Measurements from ENCODE around the gene RABL6.
"Not testable (repeated sequence)": the region's sequence is repeated elsewhere in the genome, so short reads cannot be mapped to it uniquely, and the experiment has no call there.

Gene RABL6

GRCh38 chr9:136882109-136882946 is 74.6 kb downstream of the RABL6 start:
- no peaks in the 10 kb centered on the region for H3K9me3 Mint-ChIP-seq
- peak overlapping the region; percentile 87 for H3K27ac Mint-ChIP-seq (ENCODE audit: low read depth)
- DNase-seq (ENCODE audit: low spot score in 2 of 2) (peak; percentile 53 to 77), ATAC-seq (replicated peaks; ENCODE audit: extremely low read depth, poor library complexity, severe bottlenecking) (peak; percentile 61)
- peak overlapping the region; percentile 78 for H3K4me3 Mint-ChIP-seq
- H3K27me3 Mint-ChIP-seq: no peaks in the 10 kb centered on the region
- H3K36me3 Mint-ChIP-seq (ENCODE audit: insufficient read depth): peaks cover 6% of the 10 kb centered on the region
- peaks cover 18% of the 10 kb centered on the region for H3K4me1 Mint-ChIP-seq

DNA sequence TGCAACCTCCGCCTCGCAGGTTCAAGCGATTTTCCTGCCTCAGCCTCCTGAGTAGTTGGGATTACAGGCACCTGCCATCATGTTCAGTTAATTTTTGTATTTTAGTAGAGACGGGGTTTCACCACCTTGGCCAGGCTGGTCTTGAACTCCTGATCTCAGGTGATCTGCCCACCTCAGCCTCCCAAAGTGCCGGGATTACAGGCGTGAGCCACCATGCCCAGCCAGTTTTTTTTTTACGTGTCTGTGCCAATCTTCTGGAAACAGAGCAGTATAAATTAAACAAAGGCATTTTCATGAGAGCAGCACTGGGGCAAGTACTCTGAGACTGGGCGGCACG is 75.2 kb downstream of the RABL6 start:
- not testable (repeated sequence) for H3K36me3 Mint-ChIP-seq (ENCODE audit: insufficient read depth); DNase-seq (ENCODE audit: low spot score in 2 of 2); ATAC-seq (replicated peaks; ENCODE audit: extremely low read depth, poor library complexity, severe bottlenecking); H3K9me3 Mint-ChIP-seq; H3K27me3 Mint-ChIP-seq
- Mint-ChIP-seq H3K4me3 (peak overlapping the region; percentile 78), H3K27ac (ENCODE audit: low read depth) (peak overlapping the region; percentile 87), H3K4me1 (peaks cover 20% of the 10 kb centered on the region)

GRCh38 chr9:136883670-136884069 is 75.9 kb downstream of the RABL6 start:
- H3K9me3 Mint-ChIP-seq; DNase-seq (ENCODE audit: low spot score in 2 of 2); H3K27ac Mint-ChIP-seq (ENCODE audit: low read depth); H3K27me3 Mint-ChIP-seq; H3K36me3 Mint-ChIP-seq (ENCODE audit: insufficient read depth); ATAC-seq (replicated peaks; ENCODE audit: extremely low read depth, poor library complexity, severe bottlenecking); H3K4me3 Mint-ChIP-seq: not testable (repeated sequence)
- peaks cover 20% of the 10 kb centered on the region for H3K4me1 Mint-ChIP-seq

- H3K27ac Mint-ChIP-seq (ENCODE audit: low read depth): peak within 1 kb of the TSS; percentile 77
- H3K27me3 Mint-ChIP-seq: no peaks in the 10 kb centered on the region
- peak within 1 kb of the TSS; percentile 73 for H3K4me3 Mint-ChIP-seq
- ATAC-seq (replicated peaks; ENCODE audit: extremely low read depth, poor library complexity, severe bottlenecking): peak; percentile 89
- H3K9me3 Mint-ChIP-seq: no peaks in the 10 kb centered on the region
- H3K4me1 Mint-ChIP-seq: peaks cover 20% of the 10 kb centered on the region
- H3K36me3 Mint-ChIP-seq (ENCODE audit: insufficient read depth): peaks cover 3% of the 10 kb centered on the region
- DNase-seq (ENCODE audit: low spot score in 2 of 2): peak; percentile 91 to 97
Measured at GRCh38 chr9:136885950-136886578, 78.3 kb downstream of the RABL6 start, which contains the start of gene TRAF2. TSS of gene TRAF2 (plus strand) at chr9:136886516. CDS start at chr9:136898741, 12,225 bp downstream.

DNA sequence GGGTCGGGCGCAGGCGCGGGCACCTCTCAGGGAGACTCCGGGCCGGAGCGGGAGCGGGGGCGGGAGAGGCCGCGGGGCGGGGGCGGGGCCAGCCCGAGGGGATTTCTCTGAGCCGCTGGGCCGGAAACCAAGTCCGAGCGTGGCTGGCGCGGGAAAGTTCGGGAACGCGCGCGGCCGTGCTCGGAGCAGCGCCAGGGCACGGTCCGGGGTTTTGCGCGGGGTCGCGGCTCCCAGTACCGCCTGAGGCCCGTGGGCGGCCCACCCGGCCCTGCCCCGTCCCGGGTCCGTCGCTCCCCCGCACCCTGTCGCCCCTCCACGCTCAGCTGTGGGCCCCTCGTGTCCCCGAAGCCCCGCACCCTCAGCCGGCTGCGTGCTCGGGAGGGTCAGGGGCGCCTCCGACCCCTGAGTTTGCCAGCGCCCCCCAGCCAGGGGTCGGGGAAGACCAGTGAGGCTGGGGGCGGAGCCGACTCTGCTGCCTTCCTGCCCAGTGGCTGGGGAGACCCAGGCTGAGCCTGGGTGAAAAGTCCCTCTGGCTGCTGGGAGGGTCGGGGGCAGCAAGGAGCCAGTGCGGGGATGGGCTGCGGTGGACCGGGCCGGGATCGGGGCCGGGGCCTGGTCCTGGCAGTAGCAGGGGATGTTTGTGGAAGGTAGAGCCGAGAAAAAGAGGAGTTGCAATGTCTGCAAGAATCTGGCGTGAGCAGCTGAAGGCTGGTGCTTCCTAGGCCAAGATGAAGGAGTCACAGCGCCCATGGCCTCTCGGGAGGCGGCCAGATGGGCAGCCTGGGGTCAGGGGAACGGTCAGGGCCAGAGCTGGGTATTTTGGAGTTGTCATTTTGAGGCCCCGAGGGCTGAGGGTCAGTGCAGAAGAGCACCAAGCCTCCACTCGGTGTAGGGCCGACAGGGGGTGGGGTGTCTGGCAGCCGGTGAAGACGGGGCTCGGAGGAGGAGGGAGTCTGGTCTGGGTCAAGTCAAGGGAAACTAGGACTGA is 79.2 kb downstream of the RABL6 start:
- Mint-ChIP-seq H3K9me3 (no peaks in the 10 kb centered on the region), H3K4me1 (peaks cover 15% of the 10 kb centered on the region), H3K36me3 (ENCODE audit: insufficient read depth) (peaks cover 8% of the 10 kb centered on the region), H3K4me3 (peak overlapping the region; percentile 73), H3K27ac (ENCODE audit: low read depth) (peak overlapping the region; percentile 77), H3K27me3 (no peaks in the 10 kb centered on the region)
- no peak for DNase-seq (ENCODE audit: low spot score in 2 of 2)
- peak; percentile 55 for ATAC-seq (replicated peaks; ENCODE audit: extremely low read depth, poor library complexity, severe bottlenecking)

DNA sequence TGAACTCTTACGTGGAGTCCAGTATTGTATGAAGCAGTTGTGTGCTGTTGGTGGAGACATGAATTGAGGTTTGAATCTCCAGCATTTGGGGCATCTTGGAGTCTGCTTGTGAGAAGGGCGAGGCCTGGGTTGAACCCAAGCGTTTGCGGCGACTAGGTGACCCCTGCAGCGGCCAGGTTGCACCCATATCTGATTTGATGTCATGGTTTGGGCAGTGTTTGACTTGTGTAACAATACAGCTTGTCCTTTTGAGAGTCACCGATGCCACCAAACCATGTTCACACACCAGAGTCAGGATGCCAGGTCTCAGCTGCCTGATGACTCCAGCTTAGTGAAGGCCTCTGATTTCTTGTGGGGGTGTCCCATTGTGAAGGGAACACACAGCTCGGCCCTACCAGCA is 80.7 kb downstream of the RABL6 start:
- no peaks in the 10 kb centered on the region for H3K27me3 Mint-ChIP-seq
- peak overlapping the region; percentile 73 for H3K4me3 Mint-ChIP-seq
- peaks cover 6% of the 10 kb centered on the region for H3K4me1 Mint-ChIP-seq
- H3K9me3 Mint-ChIP-seq: no peaks in the 10 kb centered on the region
- peaks cover 10% of the 10 kb centered on the region for H3K36me3 Mint-ChIP-seq (ENCODE audit: insufficient read depth)
- H3K27ac Mint-ChIP-seq (ENCODE audit: low read depth): peak overlapping the region; percentile 77
- ATAC-seq (replicated peaks; ENCODE audit: extremely low read depth, poor library complexity, severe bottlenecking) (no peak), DNase-seq (ENCODE audit: low spot score in 2 of 2) (no peak)

- ATAC-seq (replicated peaks; ENCODE audit: extremely low read depth, poor library complexity, severe bottlenecking): no peak
- H3K27ac Mint-ChIP-seq (ENCODE audit: low read depth): no peak overlapping the region
- H3K9me3 Mint-ChIP-seq: no peaks in the 10 kb centered on the region
- H3K4me1 Mint-ChIP-seq: peaks cover 15% of the 10 kb centered on the region
- no peaks in the 10 kb centered on the region for H3K27me3 Mint-ChIP-seq
- no peak for DNase-seq (ENCODE audit: low spot score in 2 of 2)
- H3K36me3 Mint-ChIP-seq (ENCODE audit: insufficient read depth): peaks cover 11% of the 10 kb centered on the region
- no peak overlapping the region for H3K4me3 Mint-ChIP-seq
Measured at GRCh38 chr9:136889858-136890257, 82.1 kb downstream of the RABL6 start.

DNA sequence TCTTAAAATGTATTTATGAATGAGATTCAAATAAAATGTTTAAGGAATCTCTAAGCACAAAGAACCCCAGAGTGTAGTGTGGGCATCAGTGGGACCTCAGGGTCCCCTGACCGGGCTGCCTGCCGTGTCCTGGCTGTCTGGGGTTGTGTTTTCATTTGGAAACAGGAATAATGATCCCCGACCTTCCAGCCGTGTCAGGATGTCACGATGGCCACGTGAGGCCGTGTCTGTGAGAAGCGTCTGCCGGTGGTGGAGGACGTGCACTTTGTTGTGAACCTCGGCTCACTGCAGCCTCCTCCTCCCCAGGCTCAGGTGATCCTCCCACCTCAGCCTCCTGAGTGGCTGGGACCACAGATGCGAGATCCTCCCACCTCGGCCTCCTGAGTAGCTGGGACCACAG is 82.9 kb downstream of the RABL6 start:
- no peak for DNase-seq (ENCODE audit: low spot score in 2 of 2)
- H3K4me1 Mint-ChIP-seq: peaks cover 20% of the 10 kb centered on the region
- H3K27ac Mint-ChIP-seq (ENCODE audit: low read depth): no peak overlapping the region
- H3K4me3 Mint-ChIP-seq: no peak overlapping the region
- ATAC-seq (replicated peaks; ENCODE audit: extremely low read depth, poor library complexity, severe bottlenecking): no peak
- no peaks in the 10 kb centered on the region for H3K9me3 Mint-ChIP-seq
- no peaks in the 10 kb centered on the region for H3K27me3 Mint-ChIP-seq
- H3K36me3 Mint-ChIP-seq (ENCODE audit: insufficient read depth): peaks cover 12% of the 10 kb centered on the region

Data from central memory CD8-positive, alpha-beta T cell (primary cell).